Measurements from ENCODE around the gene KIAA0513. TPM values are rescaled to one million over a fixed set of nuclear protein-coding genes. Genes with fewer than 3 reads are reported as not detected.

Gene KIAA0513
- total RNA-seq, 1 donor from 2014 or later, result 11.9 TPM

- no peak for DNase-seq (ENCODE audit: low read depth)
Observed at GRCh38 chr16:85087899-85088569, 60.4 kb downstream of the KIAA0513 start.

- no peak for DNase-seq (ENCODE audit: low read depth)
Observed at GRCh38 chr16:85088570-85089199, 61.1 kb downstream of the KIAA0513 start.

GRCh38 chr16:85089525-85089924, 61.9 kb downstream of the KIAA0513 start:
- DNase-seq (ENCODE audit: low read depth), result no peak

DNA sequence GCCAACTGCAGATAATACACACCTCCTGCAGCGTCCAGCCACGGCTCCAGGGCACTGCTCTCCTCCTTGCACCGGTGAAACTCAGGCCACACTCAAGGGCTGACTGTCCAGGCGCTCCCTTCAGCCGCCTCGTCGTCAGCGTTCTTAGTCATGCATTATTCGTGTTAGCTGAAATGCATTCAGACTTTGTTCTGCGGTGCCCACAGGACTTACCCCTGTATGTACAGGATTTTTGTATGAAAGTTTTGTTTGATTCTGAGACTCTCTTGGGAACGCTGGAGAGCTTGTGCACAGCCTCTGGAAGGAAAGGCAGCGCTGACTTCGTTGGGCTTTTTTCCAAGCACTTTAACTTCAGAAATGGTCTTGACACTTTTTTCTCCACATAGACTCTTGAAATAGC, 62.6 kb downstream of the KIAA0513 start:
- no peak for DNase-seq (ENCODE audit: low read depth)

DNA sequence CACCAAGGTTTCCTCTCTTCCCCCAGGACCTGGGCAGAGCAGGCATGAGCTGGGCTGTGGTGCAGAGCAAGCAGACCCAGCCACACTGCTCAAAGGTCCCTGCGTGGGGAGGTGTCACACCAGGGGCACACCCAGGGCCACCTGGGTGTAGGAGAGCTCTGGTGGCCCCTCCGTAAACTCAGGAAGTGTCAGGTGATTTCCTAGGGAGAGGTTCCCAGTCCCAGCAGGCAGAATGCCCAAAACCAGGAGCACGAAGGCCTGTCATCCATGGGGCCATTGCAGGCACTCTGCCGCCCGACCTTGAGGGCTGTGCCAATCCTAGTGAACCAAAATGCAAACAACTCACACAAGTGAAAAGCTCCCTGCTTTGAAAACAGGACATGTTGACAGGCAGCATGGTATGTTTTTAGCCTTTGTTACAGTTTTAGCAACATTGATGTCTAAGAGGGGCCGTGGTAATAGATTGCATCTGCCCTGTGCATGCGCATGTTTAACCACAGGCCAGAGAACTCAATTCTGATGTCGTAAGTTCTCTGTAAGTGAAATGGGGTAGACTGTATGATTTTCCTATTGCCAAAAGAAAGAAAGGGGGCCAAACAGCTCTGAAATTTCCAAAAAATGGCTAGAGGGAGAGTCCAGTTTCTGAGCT, 63.4 kb downstream of the KIAA0513 start:
- DNase-seq (ENCODE audit: low read depth), result no peak

- no peak for DNase-seq (ENCODE audit: low read depth)
Observed at GRCh38 chr16:85091522-85091910, 63.9 kb downstream of the KIAA0513 start.

- no peak for DNase-seq (ENCODE audit: low read depth)
Observed at GRCh38 chr16:85092309-85092708, 64.7 kb downstream of the KIAA0513 start.

DNA sequence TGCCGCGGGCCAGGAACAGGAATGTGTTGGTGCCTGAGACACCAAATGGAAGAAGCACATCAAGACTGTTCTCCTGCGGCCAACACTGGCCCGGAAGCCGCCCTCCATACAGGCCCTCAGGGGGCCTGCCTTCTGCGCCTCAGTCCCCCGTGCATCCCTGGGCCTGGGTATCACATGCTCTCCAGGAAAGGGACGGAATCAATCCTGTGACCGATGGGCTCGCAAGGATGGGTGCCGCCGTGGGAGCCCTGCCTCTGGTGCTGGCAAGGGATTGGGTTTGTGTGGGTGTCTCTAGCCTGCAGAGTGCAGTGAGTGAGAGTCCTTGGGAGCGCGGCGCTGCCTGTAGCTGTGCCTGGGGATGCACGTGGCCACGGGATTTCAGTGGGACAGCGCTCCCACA, 65.3 kb downstream of the KIAA0513 start:
- no peak for DNase-seq (ENCODE audit: low read depth)

DNA sequence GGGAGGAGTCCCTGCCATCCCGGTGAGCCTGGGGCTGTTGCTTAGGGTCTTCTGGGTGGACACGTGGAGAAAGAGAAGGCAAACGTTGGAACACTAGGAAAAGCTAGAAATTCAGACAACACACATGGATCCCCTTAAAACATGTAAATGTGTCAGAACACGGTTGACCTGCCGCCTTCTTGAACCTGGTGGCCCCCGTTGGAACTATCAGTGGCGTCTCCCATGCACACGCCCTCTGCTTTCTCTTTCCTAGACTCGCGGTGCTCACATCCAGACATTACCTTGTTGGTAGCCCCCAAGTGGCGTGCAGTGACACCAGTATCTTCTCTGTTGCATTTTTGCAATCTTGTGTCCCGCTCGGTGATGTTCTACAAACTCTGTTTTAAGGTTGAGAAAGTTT, 66.1 kb downstream of the KIAA0513 start:
- DNase-seq (ENCODE audit: low read depth), result no peak

DNA sequence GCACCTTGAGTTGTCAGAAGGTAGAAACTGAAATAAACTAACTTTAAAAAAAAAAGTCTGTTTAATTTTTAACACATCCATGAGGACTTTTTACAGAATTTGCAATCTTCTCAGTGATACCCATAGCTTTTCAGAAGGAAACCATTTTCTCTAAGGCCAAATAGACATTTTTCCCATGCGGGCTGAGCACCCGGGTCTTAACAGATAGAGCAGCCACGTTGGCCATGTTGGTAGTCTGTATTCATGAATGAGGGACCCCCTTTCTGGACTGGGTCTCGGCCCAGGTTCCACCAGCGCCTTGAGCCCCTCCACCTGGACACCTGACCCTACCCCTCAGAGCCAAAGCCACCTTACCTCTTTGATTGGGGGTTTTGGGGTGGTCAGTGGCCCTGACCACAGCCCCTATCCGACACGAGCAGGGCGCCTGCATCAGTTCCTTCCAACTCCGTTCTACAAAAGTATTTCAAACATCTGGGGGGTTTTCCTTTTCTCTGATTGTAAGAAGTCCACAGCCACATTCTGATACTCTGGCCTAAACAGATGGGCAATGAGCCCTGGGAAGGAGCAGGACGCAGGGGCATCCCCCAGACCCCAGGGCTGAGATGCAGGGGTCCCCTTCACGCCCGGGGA, 66.7 kb downstream of the KIAA0513 start:
- DNase-seq (ENCODE audit: low read depth), result no peak

GRCh38 chr16:85094812-85095211, 67.2 kb downstream of the KIAA0513 start:
- no peak for DNase-seq (ENCODE audit: low read depth)

DNA sequence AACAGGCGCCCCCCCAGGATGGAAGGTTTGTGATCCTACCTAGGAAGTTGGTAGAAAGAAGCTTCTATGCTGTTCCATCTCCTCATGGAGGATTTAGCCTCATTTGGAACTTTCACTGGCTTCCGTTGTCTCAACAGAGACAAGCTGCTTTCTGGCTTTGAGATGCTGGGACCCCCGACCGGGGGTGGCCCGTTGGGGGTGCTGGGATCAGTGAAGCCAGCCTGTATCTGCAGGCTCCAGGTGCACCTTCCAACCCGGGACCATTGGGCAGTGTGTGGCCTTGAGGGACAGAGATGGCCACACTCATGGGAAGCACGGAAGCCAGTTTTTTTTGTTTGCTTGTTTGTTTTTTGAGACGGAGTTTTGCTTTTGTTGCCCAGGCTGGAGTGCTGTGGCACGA, 69.3 kb downstream of the KIAA0513 start:
- DNase-seq (ENCODE audit: low read depth), result no peak

DNA sequence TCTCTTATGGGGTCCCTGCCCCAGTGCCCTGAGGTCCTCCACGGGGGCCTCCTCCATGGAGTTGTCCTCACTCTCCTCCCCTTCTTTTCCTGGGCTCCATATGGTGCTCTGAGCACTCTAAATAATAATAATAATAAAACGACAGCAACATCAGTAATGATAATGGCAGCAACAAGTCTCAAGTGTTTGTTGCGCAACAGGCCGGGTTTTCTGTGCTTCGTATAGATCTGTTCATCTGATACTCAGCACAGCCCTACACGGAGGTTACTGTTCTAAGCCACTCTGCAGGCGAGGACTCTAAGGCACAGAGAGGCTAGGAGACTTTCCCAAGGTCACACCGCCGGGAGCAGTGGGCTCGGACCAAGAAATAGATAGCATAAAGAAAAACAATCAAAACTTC, 71.0 kb downstream of the KIAA0513 start:
- no peak for DNase-seq (ENCODE audit: low read depth)

DNA sequence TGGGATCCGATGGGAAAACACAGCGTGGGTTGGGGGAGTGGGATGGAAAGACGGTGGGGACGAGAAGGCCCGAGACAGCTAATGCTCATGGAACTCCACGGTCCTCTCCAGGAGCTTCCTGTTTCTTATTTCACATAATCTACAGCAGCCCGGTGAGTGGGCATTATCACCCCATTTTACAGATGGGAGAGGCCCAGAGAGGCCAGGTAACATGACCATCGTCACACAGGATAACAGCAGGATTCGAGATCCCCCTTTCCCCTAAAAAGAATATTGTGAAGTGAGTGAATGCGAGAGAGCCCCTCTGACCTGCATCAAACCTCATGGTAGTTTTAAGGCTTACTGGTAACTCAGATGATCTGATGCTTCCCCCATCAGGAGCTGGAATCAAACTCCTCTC, 72.7 kb downstream of the KIAA0513 start:
- DNase-seq (ENCODE audit: low read depth), result no peak

- DNase-seq (ENCODE audit: low read depth), result no peak
Observed at GRCh38 chr16:85101956-85102630, 74.5 kb downstream of the KIAA0513 start.

- DNase-seq (ENCODE audit: low read depth), result peak; percentile 64
Observed at GRCh38 chr16:85103114-85104079, 75.8 kb downstream of the KIAA0513 start.

DNA sequence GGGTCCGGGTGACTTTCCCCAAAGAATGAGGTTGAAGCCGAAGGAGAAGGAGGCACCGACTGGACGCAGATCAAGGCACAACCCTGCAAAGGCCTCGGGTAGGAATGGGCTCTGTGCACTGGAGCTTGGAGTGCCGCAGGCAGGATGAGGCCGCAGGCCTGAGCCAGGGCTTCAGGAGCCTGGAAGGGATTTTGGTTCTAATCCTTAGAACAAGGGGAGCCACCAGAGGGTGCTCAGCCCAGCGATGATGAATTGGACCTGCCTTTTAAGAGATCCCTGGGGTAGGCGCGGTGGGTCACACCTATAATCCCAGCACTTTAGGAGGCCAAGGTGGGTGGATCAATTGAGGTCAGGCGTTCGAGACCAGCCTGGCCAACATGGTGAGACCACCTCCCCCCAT, 76.6 kb downstream of the KIAA0513 start:
- DNase-seq (ENCODE audit: low read depth), result no peak

- DNase-seq (ENCODE audit: low read depth), result peak; percentile 67
Observed at GRCh38 chr16:85104821-85105391, 77.3 kb downstream of the KIAA0513 start.

DNA sequence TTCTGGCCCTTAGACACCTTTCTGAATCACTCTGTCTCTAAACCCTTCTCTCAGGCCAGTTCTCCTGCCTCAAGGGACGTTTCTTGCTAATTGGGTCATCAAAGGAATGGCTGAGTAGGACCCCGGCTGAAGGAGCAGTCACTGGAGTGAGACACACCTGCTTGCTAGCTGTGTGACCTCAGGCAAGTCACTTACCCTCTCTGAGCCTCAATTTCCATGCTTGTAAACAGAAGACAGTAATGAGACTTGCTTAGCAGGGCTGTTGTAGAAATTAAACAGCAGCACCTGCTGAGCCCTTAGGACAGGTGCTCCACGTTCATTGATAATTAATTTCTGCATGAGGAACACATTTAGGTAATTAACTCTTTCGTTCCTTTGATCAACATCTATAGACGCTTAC, 77.9 kb downstream of the KIAA0513 start:
- DNase-seq (ENCODE audit: low read depth), result no peak

GRCh38 chr16:85107083-85107482, 79.5 kb downstream of the KIAA0513 start:
- no peak for DNase-seq (ENCODE audit: low read depth)

Measured in myocyte (in vitro differentiated cells).